C4-2B (cell line): ENCODE measurements around the gene NADSYN1.

Source experiments
- CTCF ChIP-seq: fragments of 450-650 bp; conservative IDR thresholded peaks from 2 replicates; pipeline ENCODE4 v1.5.1; 2017; ENCODE audit warnings: mild to moderate bottlenecking
- ZFX ChIP-seq: fragments of 450-650 bp; IDR thresholded peaks from 2 replicates; pipeline ENCODE4 v1.6.1; 2017

GRCh38 chr11:71538666-71538990 is 85.6 kb downstream of the NADSYN1 start:
- TF ChIP-seq CTCF (no peak), ZFX (no peak)
